ENCODE results near the gene MBD2.
"Not testable (repeated sequence)": the region's sequence is repeated elsewhere in the genome, so short reads cannot be mapped to it uniquely, and the experiment has no call there.

Gene MBD2

GRCh38 chr18:54148678-54149077 is 75.8 kb downstream of the MBD2 start:
- no peak for DNase-seq

- no peak for DNase-seq
Observed at GRCh38 chr18:54148151-54148550, 76.3 kb downstream of the MBD2 start.

- DNase-seq, result no peak
Observed at GRCh38 chr18:54147439-54147838, 77.0 kb downstream of the MBD2 start.

DNA sequence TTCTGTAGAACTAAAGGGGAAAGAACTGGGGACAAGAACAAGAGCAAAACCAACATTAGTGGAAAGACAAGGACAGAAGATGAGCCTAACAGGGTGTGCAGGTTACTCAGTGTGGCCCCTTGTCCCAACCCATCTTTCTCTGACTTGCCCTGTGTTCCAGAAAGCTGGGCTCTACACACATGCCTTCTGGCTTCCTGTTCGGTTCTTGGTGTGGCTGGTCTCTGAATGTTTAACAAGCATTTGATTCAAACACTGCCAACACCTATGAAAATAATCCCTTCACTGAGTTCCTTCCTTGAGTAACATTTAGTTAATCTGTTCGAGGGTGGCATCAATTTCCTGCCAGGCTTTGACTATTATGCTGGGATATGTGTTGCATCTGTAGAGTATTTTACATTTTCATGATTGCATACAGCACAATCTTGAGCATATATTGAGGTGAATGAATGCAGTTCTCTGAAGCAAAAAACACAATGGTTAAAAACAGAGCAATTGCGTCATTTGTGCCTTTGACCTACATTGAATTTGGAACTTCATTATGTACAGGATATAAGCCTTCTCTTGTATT is 83.3 kb downstream of the MBD2 start:
- no peak for DNase-seq

- no peak for DNase-seq
Observed at GRCh38 chr18:54140641-54141040, 83.8 kb downstream of the MBD2 start.

GRCh38 chr18:54135216-54135615 is 89.3 kb downstream of the MBD2 start:
- no peak for DNase-seq

DNA sequence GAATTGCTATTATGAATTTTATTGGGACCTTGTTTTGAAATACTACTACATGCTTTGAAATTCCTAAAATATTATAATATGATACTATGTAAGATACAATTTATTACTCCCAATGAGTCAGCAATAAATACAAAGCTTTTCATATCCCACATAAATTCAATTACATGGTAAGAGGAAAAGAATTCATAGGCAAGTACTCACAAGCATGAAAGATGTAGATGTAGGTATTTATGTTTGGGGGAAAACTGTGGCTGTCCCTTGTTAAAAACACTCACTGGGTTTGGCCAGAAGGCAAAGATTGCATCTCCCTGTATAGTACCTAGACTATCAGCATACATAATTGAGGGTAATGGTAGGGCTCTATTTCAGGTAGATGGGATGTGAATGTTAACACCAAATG is 90.4 kb downstream of the MBD2 start:
- no peak for DNase-seq

GRCh38 chr18:54130631-54131030 is 93.8 kb downstream of the MBD2 start:
- no peak for DNase-seq

GRCh38 chr18:54130177-54130576 is 94.3 kb downstream of the MBD2 start:
- no peak for DNase-seq

- no peak for DNase-seq
Observed at GRCh38 chr18:54129448-54130067, 94.9 kb downstream of the MBD2 start.

GRCh38 chr18:54127759-54128378 is 96.6 kb downstream of the MBD2 start:
- DNase-seq, result no peak

- DNase-seq, result no peak
Observed at GRCh38 chr18:54125429-54125828, 99.0 kb downstream of the MBD2 start.

- DNase-seq, result not testable (repeated sequence)
Observed at GRCh38 chr18:54123720-54124440, 100.6 kb downstream of the MBD2 start.

- DNase-seq, result peak in 1 of 2 donors; percentile 36
Observed at GRCh38 chr18:54119524-54120019, 104.9 kb downstream of the MBD2 start.

- no peak for DNase-seq
Observed at GRCh38 chr18:54117853-54118773, 106.4 kb downstream of the MBD2 start.

- no peak for DNase-seq
Observed at GRCh38 chr18:54116541-54117257, 107.8 kb downstream of the MBD2 start.

DNA sequence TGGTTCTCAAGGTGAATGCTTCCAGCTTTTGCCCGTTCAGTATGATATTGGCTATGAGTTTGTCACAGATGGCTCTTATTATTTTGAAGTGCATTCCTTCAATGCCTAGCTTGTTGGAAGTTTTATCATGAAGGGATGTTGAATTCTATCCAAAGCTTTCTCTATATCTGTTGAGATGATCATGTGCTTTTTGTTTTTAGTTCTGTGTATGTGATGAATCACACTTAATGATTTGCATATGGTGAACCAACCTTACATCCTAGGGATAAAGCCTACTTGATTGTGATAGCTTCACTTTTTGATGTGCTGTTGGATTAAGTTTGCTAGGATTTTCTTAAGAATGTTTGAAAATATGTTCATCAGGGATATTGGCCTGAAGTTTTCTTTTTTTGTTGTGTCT is 112.1 kb downstream of the MBD2 start:
- DNase-seq, result no peak

DNA sequence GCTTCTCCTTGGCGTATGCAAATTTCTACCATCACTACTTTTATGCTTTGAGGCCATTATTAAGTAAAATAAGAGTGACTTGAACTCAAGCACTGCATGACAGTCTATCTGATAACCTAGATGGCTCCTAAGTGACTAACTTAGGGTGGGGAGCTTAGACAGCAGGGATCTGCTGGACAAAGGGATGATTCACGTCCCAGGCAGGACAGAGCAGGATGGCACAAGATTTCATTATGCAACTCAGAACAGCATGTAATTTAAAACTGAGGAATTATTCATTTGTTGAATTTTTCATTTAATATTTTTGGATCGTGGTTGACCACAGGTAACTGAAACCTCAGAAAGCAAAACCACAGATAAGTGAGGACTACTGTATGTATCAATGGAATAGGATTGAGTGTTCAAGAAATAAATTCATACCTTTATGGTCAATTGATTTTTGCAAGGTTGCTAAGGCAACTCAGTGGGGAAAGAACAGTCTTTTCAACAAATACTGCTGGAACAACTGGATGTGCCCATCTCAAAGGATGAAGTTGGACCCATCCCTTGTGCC is 115.3 kb downstream of the MBD2 start:
- DNase-seq, result no peak

GRCh38 chr18:54102123-54102522 is 122.3 kb downstream of the MBD2 start:
- no peak for DNase-seq
